ENCODE measurements around the gene SMG6.

Gene SMG6

DNA sequence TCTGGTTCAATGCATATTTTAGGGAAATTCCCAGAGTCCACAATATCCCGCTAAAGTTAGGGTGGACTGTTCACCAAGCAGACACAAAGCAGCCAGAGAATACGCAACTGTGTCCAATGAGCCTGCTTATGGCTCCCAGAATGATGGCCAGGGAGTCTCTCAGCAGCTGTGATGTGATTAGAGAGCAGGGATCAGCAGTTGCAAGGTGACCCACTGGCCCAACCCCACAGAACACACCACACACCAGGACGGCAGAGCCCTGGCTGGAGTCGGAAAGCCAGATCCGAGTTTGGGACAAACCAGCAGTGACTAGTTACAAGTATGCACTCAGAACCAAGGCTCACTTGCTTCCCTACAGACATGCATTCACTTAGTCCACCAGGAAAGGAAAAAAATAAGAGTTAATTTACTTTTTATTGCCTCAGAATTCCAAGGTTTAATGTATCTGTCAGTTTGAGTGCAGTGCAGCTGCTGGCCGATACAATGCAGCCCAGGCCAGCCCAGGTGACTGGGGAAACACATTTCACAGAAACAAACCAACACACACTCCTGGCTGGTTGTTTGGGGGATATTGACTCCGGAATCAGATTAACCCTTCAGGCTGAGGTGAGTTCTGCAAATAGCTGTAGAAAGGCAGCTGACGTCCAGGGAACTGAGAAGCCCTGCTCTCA, 127.0 kb downstream of the SMG6 start:
- Histone ChIP-seq H3K4me3 (ENCODE audit: control insufficient read depth in 1 of 7, extremely low read depth in 1 of 7, insufficient read depth in 4 of 7, low read depth in 2 of 7, low read length in 6 of 7) (no peak overlapping the region), H3K27ac (ENCODE audit: insufficient read depth in 1 of 2, low read depth in 1 of 2, low read length in 2 of 2, poor library complexity in 1 of 2, severe bottlenecking in 2 of 2) (no peak overlapping the region), H3K27me3 (replicated peaks in 2 of 5; ENCODE audit: control insufficient read depth in 4 of 5, insufficient read depth in 5 of 5, low read length in 4 of 5) (no peaks in the 10 kb centered on the region), H3K36me3 (ENCODE audit: control insufficient read depth in 4 of 4, insufficient read depth in 4 of 4, low read length in 3 of 4) (peaks cover 2 to 72% (median 24%) of the 10 kb centered on the region in 4 experiments), H3K9me3 (ENCODE audit: control extremely low read depth in 1 of 5, control insufficient read depth in 4 of 5, insufficient read depth in 2 of 5, low read depth in 1 of 5, low read length in 4 of 5) (no peaks in the 10 kb centered on the region), H3K4me1 (ENCODE audit: control extremely low read depth in 1 of 4, control insufficient read depth in 4 of 4, insufficient read depth in 4 of 4, low read length in 3 of 4) (peaks cover 5 to 21% (median 15%) of the 10 kb centered on the region in 4 experiments)
- WGBS (ENCODE audit: insufficient coverage): 95% methylated on average over 6 of the region's 8 CpGs
- CTCF ChIA-PET: interaction anchor here (0.7 to 3.7 kb wide), 10 partner anchors 8 to 122 kb away, joined by 3 to 18 read pairs (median 5); partner anchors contain the start of gene HIC1
- no peak for DNase-seq
- POLR2A ChIA-PET: no interaction called here

DNA sequence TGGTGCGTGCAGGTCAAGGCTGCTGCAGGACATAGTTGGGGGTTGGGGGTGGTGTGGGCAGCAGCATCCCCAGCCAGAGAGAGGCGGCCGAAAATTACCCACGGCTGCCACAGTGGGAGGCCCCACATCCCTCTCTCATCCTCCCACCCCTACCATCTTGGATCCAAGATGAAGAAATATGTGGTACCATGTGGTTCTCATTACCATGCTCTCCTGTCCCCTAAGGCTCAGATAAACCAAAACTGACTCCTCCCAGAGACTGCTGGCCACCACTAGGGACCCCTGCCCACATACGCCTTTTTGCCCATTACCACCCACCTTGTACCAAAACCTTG, 128.3 kb downstream of the SMG6 start:
- DNase-seq: no peak
- H3K4me3 ChIP-seq (ENCODE audit: control insufficient read depth in 1 of 7, extremely low read depth in 1 of 7, insufficient read depth in 4 of 7, low read depth in 2 of 7, low read length in 6 of 7): no peak overlapping the region
- POLR2A ChIA-PET: no interaction called here
- no peaks in the 10 kb centered on the region for H3K9me3 ChIP-seq (ENCODE audit: control extremely low read depth in 1 of 5, control insufficient read depth in 4 of 5, insufficient read depth in 2 of 5, low read depth in 1 of 5, low read length in 4 of 5)
- H3K4me1 ChIP-seq (ENCODE audit: control extremely low read depth in 1 of 4, control insufficient read depth in 4 of 4, insufficient read depth in 4 of 4, low read length in 3 of 4): peaks cover 5 to 19% (median 15%) of the 10 kb centered on the region in 4 experiments
- WGBS (ENCODE audit: insufficient coverage): 93% methylated on average over 3 of the region's 5 CpGs
- H3K36me3 ChIP-seq (ENCODE audit: control insufficient read depth in 4 of 4, insufficient read depth in 4 of 4, low read length in 3 of 4): peaks cover 1 to 60% (median 24%) of the 10 kb centered on the region in 4 experiments
- H3K27me3 ChIP-seq (replicated peaks in 2 of 5; ENCODE audit: control insufficient read depth in 4 of 5, insufficient read depth in 5 of 5, low read length in 4 of 5): no peaks in the 10 kb centered on the region
- no peak overlapping the region for H3K27ac ChIP-seq (ENCODE audit: insufficient read depth in 1 of 2, low read depth in 1 of 2, low read length in 2 of 2, poor library complexity in 1 of 2, severe bottlenecking in 2 of 2)
- CTCF ChIA-PET: interaction anchor here (0.6 to 1.5 kb wide), 4 partner anchors 10 to 120 kb away, joined by 3 to 5 read pairs (median 5); partner anchors contain the start of gene HIC1

DNA sequence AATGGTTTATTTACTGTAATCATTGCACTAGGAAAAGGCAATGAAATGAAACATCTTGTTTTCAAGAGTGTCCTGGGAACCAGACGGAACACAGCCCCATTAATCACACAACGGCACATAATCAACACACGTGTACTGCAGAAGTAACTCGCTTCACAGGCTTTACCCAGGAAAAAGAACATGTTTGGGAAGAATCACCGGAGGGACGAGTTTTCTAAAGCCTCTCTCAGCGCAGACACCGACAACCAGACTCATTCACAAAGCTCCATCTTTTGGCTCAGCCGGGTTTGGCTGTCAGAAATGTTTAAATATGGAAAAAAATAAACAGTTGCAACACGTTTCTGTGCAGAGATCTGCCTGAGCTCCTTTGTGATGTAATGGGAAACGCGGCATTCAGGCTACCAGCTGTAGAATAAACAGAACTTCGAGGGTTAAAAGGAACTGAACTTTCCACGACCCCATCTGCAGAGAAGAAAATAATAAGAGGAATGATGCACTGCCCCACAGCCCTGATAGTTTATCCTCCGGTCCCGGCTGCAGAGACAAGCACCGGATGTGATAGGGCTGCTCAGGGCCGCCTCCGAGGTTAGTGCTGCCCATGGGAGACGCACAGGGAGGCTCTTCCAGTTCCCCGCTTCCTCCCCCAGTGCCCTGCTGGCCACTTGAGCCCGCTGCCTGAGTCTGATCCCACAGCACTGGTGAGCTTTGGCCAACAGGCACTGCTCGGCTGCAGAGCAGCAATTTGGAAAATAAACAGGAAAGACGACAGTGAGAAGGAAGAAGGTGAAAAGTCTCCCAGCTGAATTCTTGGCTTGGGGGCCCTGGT, 128.9 kb downstream of the SMG6 start:
- Histone ChIP-seq H3K27me3 (replicated peaks in 2 of 5; ENCODE audit: control insufficient read depth in 4 of 5, insufficient read depth in 5 of 5, low read length in 4 of 5) (no peaks in the 10 kb centered on the region), H3K9me3 (ENCODE audit: control extremely low read depth in 1 of 5, control insufficient read depth in 4 of 5, insufficient read depth in 2 of 5, low read depth in 1 of 5, low read length in 4 of 5) (no peaks in the 10 kb centered on the region), H3K27ac (ENCODE audit: insufficient read depth in 1 of 2, low read depth in 1 of 2, low read length in 2 of 2, poor library complexity in 1 of 2, severe bottlenecking in 2 of 2) (no peak overlapping the region), H3K4me3 (ENCODE audit: control insufficient read depth in 1 of 7, extremely low read depth in 1 of 7, insufficient read depth in 4 of 7, low read depth in 2 of 7, low read length in 6 of 7) (no peak overlapping the region), H3K4me1 (ENCODE audit: control extremely low read depth in 1 of 4, control insufficient read depth in 4 of 4, insufficient read depth in 4 of 4, low read length in 3 of 4) (peaks cover 5 to 14% (median 12%) of the 10 kb centered on the region in 4 experiments), H3K36me3 (ENCODE audit: control insufficient read depth in 4 of 4, insufficient read depth in 4 of 4, low read length in 3 of 4) (peaks cover under 1 to 56% (median 24%) of the 10 kb centered on the region in 4 experiments)
- POLR2A ChIA-PET: interaction anchor here (0.6 kb wide), 1 partner anchor 17 kb away, joined by 4 read pairs; no protein-coding TSS in a partner anchor
- CTCF ChIA-PET: interaction anchor here (0.6 to 1.5 kb wide), 5 partner anchors 10 to 120 kb away, joined by 3 to 5 read pairs (median 4); partner anchors contain the start of gene HIC1
- WGBS (ENCODE audit: insufficient coverage): 92% methylated on average over 24 of the region's 24 CpGs
- DNase-seq: peak in 1 of 3 donors; percentile 39

DNA sequence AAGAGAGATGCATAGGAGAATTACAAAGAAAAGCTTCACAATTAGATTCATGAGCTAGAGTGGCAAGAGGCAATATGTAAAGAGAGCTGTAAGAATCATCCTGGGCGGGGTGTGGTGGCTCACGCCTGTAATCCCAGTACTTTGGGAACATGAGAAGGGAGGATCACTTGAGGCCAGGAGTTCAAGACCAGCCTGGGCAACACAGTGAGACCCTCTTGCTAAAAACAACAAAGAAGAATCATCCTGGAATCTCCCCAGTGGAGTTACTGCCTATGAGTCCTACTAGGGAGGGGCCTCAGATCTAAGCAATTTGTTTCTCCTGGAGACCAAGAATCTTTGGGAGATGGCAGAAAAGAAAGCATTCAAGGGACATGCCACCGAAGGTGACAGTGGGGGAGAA, 129.6 kb downstream of the SMG6 start:
- no peaks in the 10 kb centered on the region for H3K9me3 ChIP-seq (ENCODE audit: control extremely low read depth in 1 of 5, control insufficient read depth in 4 of 5, insufficient read depth in 2 of 5, low read depth in 1 of 5, low read length in 4 of 5)
- WGBS (ENCODE audit: insufficient coverage): 91% methylated on average over 3 of the region's 3 CpGs
- peaks cover 5 to 56% (median 28%) of the 10 kb centered on the region in 4 experiments for H3K36me3 ChIP-seq (ENCODE audit: control insufficient read depth in 4 of 4, insufficient read depth in 4 of 4, low read length in 3 of 4)
- H3K27ac ChIP-seq (ENCODE audit: insufficient read depth in 1 of 2, low read depth in 1 of 2, low read length in 2 of 2, poor library complexity in 1 of 2, severe bottlenecking in 2 of 2): no peak overlapping the region
- ChIA-PET CTCF (interaction anchor here (0.6 to 1.5 kb wide), 3 partner anchors 16 to 120 kb away, joined by 3 to 4 read pairs (median 3); partner anchors contain the start of gene HIC1), POLR2A (interaction anchor here (0.6 kb wide), 1 partner anchor 16 kb away, joined by 4 read pairs; no protein-coding TSS in a partner anchor)
- no peaks in the 10 kb centered on the region for H3K27me3 ChIP-seq (replicated peaks in 2 of 5; ENCODE audit: control insufficient read depth in 4 of 5, insufficient read depth in 5 of 5, low read length in 4 of 5)
- peaks cover 5 to 11% (median 7%) of the 10 kb centered on the region in 4 experiments for H3K4me1 ChIP-seq (ENCODE audit: control extremely low read depth in 1 of 4, control insufficient read depth in 4 of 4, insufficient read depth in 4 of 4, low read length in 3 of 4)
- no peak overlapping the region for H3K4me3 ChIP-seq (ENCODE audit: control insufficient read depth in 1 of 7, extremely low read depth in 1 of 7, insufficient read depth in 4 of 7, low read depth in 2 of 7, low read length in 6 of 7)
- no peak for DNase-seq

DNA sequence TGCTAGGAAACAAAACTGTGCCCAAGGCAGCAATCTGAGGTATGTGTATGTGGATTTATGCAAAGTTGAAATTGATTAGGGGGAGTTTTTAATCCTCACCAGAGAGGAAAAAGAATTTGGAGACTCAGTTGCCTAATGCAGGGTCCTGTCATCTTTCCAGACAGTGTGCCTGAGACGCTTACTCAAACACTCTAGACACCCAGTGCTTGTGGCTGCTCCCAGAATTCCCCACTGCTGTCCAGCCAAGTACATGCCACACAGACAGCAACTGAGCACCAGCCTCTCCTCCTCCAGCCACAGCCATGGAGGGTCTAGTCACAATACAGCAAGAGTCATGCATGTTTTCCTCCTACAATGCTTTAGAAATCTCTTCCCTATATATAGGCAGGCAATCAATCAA, 130.6 kb downstream of the SMG6 start:
- Histone ChIP-seq H3K4me1 (ENCODE audit: control extremely low read depth in 1 of 4, control insufficient read depth in 4 of 4, insufficient read depth in 4 of 4, low read length in 3 of 4) (peaks cover 0 to 11% (median 4%) of the 10 kb centered on the region in 4 experiments), H3K36me3 (ENCODE audit: control insufficient read depth in 4 of 4, insufficient read depth in 4 of 4, low read length in 3 of 4) (peaks cover 5 to 51% (median 28%) of the 10 kb centered on the region in 4 experiments), H3K27me3 (replicated peaks in 2 of 5; ENCODE audit: control insufficient read depth in 4 of 5, insufficient read depth in 5 of 5, low read length in 4 of 5) (no peaks in the 10 kb centered on the region), H3K27ac (ENCODE audit: insufficient read depth in 1 of 2, low read depth in 1 of 2, low read length in 2 of 2, poor library complexity in 1 of 2, severe bottlenecking in 2 of 2) (no peak overlapping the region), H3K4me3 (ENCODE audit: control insufficient read depth in 1 of 7, extremely low read depth in 1 of 7, insufficient read depth in 4 of 7, low read depth in 2 of 7, low read length in 6 of 7) (no peak overlapping the region), H3K9me3 (ENCODE audit: control extremely low read depth in 1 of 5, control insufficient read depth in 4 of 5, insufficient read depth in 2 of 5, low read depth in 1 of 5, low read length in 4 of 5) (no peaks in the 10 kb centered on the region)
- whole genome bisulfite sequencing (ENCODE audit: insufficient coverage): 100% methylated on average over 1 of the region's 1 CpG
- POLR2A ChIA-PET: no interaction called here
- CTCF ChIA-PET: interaction anchor here (1.6 kb wide), 1 partner anchor 116 kb away, joined by 3 read pairs; no protein-coding TSS in a partner anchor
- DNase-seq: no peak

DNA sequence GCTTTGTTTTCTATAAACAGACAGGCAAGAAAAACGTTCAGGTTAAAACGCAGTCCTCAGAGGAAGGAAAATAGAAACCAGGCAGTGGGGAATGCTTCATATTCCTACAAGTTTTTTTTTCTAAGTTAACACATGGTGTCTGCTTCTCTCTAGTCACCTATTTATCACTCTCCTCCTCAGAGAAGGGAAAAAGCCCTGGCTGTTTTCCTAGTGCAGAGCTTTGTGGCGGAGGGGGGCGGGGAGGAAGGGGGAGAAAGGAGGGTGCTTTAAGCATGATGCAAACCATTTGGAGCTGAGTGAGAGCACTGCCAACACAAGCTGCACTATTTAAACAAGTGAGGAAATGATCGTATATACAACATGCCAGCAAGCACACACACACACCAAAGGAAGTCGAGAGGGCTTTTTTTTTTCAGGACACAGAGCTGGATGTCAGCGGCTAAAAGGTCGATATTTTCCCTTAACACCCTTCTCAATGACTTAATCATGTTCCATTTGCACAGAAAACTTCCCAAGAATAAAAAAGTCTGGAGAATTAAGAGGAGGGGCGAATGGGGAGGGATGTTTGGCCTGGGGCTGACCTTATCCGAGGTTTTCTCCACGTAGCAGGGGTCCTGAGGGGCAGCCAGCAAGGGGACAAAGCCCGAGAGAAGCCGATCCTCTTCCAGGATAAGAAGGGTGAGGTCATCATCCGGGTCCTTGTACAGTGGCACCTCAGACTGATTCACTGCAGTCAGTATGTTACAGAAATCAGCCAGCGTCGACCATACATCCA, 131.3 kb downstream of the SMG6 start:
- CTCF ChIA-PET: interaction anchor here (1.6 kb wide), 1 partner anchor 115 kb away, joined by 3 read pairs; no protein-coding TSS in a partner anchor
- Histone ChIP-seq H3K9me3 (ENCODE audit: control extremely low read depth in 1 of 5, control insufficient read depth in 4 of 5, insufficient read depth in 2 of 5, low read depth in 1 of 5, low read length in 4 of 5) (no peaks in the 10 kb centered on the region), H3K27ac (ENCODE audit: insufficient read depth in 1 of 2, low read depth in 1 of 2, low read length in 2 of 2, poor library complexity in 1 of 2, severe bottlenecking in 2 of 2) (no peak overlapping the region), H3K4me1 (ENCODE audit: control extremely low read depth in 1 of 4, control insufficient read depth in 4 of 4, insufficient read depth in 4 of 4, low read length in 3 of 4) (peaks cover 0 to 5% (median 4%) of the 10 kb centered on the region in 4 experiments), H3K36me3 (ENCODE audit: control insufficient read depth in 4 of 4, insufficient read depth in 4 of 4, low read length in 3 of 4) (peaks cover 5 to 46% (median 27%) of the 10 kb centered on the region in 4 experiments), H3K4me3 (ENCODE audit: control insufficient read depth in 1 of 7, extremely low read depth in 1 of 7, insufficient read depth in 4 of 7, low read depth in 2 of 7, low read length in 6 of 7) (no peak overlapping the region), H3K27me3 (replicated peaks in 2 of 5; ENCODE audit: control insufficient read depth in 4 of 5, insufficient read depth in 5 of 5, low read length in 4 of 5) (no peaks in the 10 kb centered on the region)
- no peak for DNase-seq
- 94% methylated on average over 12 of the region's 16 CpGs for WGBS (ENCODE audit: insufficient coverage)
- POLR2A ChIA-PET: interaction anchor here (1.0 kb wide), 1 partner anchor 73 kb away, joined by 3 read pairs; no protein-coding TSS in a partner anchor

All from common myeloid progenitor, CD34-positive (primary cell).